Measurements from ENCODE around the gene EYA2.

EYA2 gene

DNA sequence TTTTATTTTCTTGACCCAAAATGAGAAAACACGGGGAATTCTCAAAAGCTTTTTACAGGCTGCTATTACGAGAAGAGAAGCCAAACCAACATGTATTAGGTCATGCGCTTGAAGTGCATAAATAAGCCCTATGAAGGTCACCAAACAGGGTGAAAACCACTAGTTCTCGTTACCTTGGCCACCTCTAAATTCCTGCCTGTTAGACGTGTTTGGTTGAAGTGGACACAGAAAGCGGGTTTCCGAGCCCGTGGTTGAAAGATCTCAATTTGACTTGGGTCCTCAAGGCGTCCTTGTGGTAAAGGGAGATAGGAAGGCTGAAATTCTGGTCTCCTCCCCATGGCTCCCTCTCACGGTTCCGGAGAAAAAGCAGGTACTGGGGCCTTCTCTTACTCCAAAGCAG lies 6.2 kb downstream of the EYA2 start:
- peak overlapping the region; percentile 31 for H3K4me3 ChIP-seq (ENCODE audit: low read length)
- TF ChIP-seq CTCF (IDR thresholded peaks at IDR 0.05; ENCODE audit: insufficient read depth, low read depth, low read length, missing control alignments), result no peak
- no peak for DNase-seq (ENCODE audit: low read depth)

- H3K4me3 ChIP-seq (ENCODE audit: low read length), result peak overlapping the region; percentile 31
- peak; percentile 88 for DNase-seq (ENCODE audit: low read depth)
- no peak for TF ChIP-seq CTCF (IDR thresholded peaks at IDR 0.05; ENCODE audit: insufficient read depth, low read depth, low read length, missing control alignments)
Observed at GRCh38 chr20:46901638-46902037, 7.0 kb downstream of the EYA2 start.

DNA sequence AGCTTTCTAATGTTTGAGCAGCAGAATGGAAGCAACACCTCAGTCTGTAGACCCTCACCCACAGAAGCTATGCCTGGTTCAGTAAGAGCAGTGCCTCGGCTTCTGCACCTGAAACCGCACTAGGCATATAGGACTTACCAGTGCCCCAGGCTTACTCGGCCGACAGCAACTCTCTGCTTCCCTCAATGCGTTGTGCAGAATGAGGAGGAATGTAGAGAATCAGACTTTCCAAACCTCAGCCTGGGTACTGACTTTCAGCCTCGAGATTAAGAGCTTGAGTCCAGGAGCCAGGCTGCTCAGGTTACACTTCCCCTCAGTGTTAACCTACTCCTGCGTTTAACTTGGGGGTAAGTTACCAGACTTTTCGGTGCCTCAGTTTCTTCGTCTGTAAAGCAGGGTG lies 8.6 kb downstream of the EYA2 start:
- no peak overlapping the region for H3K4me3 ChIP-seq (ENCODE audit: low read length)
- DNase-seq (ENCODE audit: low read depth), result no peak
- no peak for TF ChIP-seq CTCF (IDR thresholded peaks at IDR 0.05; ENCODE audit: insufficient read depth, low read depth, low read length, missing control alignments)

GRCh38 chr20:46903937-46904336 lies 9.3 kb downstream of the EYA2 start:
- no peak for DNase-seq (ENCODE audit: low read depth)
- no peak for TF ChIP-seq CTCF (IDR thresholded peaks at IDR 0.05; ENCODE audit: insufficient read depth, low read depth, low read length, missing control alignments)
- H3K4me3 ChIP-seq (ENCODE audit: low read length), result no peak overlapping the region

DNA sequence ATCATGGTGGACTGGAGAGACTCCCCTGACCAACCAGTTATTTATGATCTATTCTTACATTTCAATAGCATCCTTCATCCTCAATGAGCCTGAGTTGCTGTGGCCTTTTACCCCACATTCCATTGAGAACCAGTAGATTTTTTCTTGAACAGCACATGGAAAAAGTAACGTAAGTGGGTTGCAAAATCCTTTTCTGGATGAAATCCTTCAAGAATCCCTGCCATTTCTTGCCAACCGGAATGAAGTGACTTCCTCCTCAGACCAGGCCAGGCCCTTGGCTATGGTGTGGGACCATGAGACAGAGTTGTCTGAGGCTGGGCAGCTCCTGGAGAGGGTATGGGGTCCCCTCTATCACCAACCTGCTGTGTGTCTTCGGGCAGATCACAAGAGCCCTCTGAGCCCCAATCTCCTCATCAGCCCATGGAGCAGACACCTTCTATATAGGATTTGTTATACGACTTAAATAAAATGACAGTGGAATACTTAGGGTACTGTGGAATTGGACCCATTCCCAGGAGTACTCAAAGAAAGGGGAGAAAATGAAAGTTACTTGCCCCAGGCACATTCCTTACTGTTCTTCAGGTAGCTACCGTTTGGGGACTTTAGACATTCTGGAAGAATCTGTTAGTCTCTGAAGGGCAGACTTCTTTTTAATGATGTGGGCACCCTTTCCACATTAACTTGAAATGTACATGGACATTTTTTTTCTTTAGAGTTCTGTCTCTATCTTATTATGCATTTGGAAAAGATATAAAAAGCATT lies 10.9 kb downstream of the EYA2 start:
- H3K4me3 ChIP-seq (ENCODE audit: low read length), result no peak overlapping the region
- DNase-seq (ENCODE audit: low read depth), result no peak
- TF ChIP-seq CTCF (IDR thresholded peaks at IDR 0.05; ENCODE audit: insufficient read depth, low read depth, low read length, missing control alignments), result no peak

DNA sequence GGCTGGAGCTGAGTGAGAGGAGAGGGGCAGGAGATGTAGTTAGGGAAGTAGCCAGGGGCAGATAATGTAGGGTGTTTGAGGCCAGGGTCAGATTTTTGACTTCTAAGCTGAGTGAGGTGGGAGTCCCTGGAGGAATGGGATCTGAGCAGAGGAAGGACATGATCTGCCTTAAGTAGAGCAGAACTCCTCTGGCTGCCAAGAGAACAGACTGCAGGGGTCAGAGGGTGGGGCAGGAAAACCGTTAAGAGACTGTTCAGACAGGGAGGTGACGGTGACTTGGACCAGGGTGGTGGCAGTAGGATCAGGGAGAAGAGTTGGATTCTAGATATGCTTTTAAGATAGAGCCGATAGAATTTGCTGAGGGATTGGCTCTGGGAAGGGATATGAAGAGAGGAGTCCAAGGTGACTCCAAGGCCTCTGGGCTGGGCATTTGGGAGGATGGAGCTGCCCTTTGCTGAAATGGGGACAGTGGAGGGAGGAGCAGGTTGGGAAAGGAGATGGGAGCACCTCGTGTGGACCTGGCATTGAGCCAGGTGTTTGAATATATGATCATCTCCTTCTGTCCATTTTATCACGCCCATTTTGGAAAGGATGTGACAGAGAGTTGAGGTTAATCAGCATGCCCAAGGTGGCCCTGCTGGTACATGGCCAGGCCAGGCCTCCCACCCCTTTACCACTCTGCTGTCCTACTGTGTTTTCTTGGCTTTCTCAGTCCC lies 18.8 kb downstream of the EYA2 start:
- no peak for DNase-seq (ENCODE audit: low read depth)
- TF ChIP-seq CTCF (IDR thresholded peaks at IDR 0.05; ENCODE audit: insufficient read depth, low read depth, low read length, missing control alignments), result no peak
- no peak overlapping the region for H3K4me3 ChIP-seq (ENCODE audit: low read length)

Measured in epithelial cell of esophagus (primary cell).